ENCODE results near the gene HDAC5. TPM values are rescaled to one million over a fixed set of nuclear protein-coding genes. Genes with fewer than 3 reads are reported as not detected.

HDAC5 gene
- total and polyA plus RNA-seq, 2 donors from 2014 or later = 25.3 to 35.6 TPM

DNA sequence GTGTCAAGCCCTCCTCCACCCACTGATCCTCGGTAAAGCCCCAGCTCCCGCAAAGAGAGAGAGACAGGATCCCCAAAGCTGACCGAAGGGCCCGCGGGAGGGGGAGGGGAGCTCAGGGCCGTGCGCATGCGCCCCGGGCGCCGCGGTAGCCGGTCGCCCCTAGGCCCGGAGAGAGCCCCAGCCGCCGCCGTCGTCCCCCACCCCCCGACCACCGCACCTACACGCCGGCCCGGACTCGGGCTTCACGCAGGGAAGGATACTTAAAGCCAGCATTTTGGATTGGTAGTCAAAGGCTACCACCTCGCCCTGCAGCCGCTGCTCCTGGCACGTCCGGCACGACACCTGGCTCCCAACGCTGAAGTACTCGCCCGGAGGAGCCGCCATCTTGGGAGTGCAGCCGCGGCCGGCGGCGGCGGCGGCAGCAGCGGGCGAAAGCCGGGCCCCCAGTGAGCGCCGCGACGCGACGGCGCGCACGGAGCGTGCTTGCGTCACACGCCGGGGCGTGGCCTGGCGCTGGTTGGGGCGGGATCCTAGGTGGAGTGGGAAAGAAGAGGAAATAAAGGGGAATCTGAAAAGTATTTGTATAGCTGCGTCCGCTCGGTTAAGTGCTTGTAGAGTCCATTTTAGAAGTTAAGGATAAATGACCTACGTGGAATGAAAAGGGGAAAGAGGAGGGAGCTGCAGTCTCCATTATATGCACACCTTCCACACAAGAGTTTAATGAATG, 57.1 kb downstream of the HDAC5 start, which contains the start of gene LSM12:
Gene LSM12 (minus strand): TSS at position 468 of the 727 bp plus-strand sequence. CDS start 84 bp downstream, at position 384.
- H3K4me3 ChIP-seq (ENCODE audit: low read length in 3 of 3) = peak within 1 kb of the TSS; percentile 71 to 84 (median 76)
- intact Hi-C loops (cut with DNase I) = no loop called here
- H3K9ac ChIP-seq (ENCODE audit: low read length in 3 of 3) = peak within 1 kb of the TSS; percentile 74 to 80 (median 79)
- FAIRE-seq (no peak), DNase-seq (peak; percentile 94 to 97 (median 96))
- peaks cover 3 to 12% (median 4%) of the 10 kb centered on the region in 3 donors for H3K4me1 ChIP-seq (ENCODE audit: control insufficient read depth in 2 of 3, insufficient read depth in 2 of 3, low read depth in 1 of 3, low read length in 3 of 3)
- TF ChIP-seq, protein P1, sequence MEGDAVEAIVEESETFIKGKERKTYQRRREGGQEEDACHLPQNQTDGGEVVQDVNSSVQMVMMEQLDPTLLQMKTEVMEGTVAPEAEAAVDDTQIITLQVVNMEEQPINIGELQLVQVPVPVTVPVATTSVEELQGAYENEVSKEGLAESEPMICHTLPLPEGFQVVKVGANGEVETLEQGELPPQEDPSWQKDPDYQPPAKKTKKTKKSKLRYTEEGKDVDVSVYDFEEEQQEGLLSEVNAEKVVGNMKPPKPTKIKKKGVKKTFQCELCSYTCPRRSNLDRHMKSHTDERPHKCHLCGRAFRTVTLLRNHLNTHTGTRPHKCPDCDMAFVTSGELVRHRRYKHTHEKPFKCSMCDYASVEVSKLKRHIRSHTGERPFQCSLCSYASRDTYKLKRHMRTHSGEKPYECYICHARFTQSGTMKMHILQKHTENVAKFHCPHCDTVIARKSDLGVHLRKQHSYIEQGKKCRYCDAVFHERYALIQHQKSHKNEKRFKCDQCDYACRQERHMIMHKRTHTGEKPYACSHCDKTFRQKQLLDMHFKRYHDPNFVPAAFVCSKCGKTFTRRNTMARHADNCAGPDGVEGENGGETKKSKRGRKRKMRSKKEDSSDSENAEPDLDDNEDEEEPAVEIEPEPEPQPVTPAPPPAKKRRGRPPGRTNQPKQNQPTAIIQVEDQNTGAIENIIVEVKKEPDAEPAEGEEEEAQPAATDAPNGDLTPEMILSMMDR (IDR thresholded peaks at IDR 0.05; ENCODE audit: borderline replicate concordance, extremely low read depth, insufficient read depth) = no peak
- H3K27ac ChIP-seq (ENCODE audit: low read depth in 2 of 2, low read length in 2 of 2) = peak within 1 kb of the TSS; percentile 92 to 95
- no peaks in the 10 kb centered on the region for H3K9me3 ChIP-seq (ENCODE audit: control insufficient read depth in 2 of 3, insufficient read depth in 1 of 3, low read length in 3 of 3)
- peaks cover 2 to 14% (median 2%) of the 10 kb centered on the region in 3 donors for H3K36me3 ChIP-seq (ENCODE audit: control insufficient read depth in 2 of 3, insufficient read depth in 3 of 3, low read length in 3 of 3)
- no peaks in the 10 kb centered on the region for H3K27me3 ChIP-seq (ENCODE audit: control insufficient read depth, insufficient read depth, low read length)

DNA sequence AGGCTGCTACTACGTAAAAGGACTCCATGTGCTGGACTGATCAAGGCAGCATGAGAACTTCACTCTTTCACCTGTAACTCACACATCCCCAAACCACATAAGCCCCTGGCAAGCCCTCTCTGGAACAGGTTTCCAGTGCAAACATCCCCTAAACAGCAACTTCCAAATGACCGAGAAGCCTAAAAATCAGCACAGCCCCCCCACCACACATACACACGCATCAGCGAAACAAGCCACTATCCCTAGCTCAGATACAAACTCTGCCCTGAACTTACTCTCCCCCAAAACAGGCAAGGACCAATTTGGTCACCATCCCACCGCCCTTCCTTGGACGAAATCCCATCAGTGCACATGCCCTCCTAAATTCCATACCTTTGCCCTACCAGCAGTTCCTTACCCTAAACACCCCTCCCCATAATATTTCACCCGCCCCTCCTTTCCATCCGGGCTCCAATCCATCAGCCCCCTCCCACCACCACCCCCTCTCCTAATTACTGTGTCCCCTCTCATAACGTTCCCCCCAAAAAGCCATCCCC, 57.7 kb downstream of the HDAC5 start:
- no peak for DNase-seq
- Histone ChIP-seq H3K36me3 (ENCODE audit: control insufficient read depth in 2 of 3, insufficient read depth in 3 of 3, low read length in 3 of 3) (peaks cover 2 to 15% (median 2%) of the 10 kb centered on the region in 3 donors), H3K4me1 (ENCODE audit: control insufficient read depth in 2 of 3, insufficient read depth in 2 of 3, low read depth in 1 of 3, low read length in 3 of 3) (peaks cover 0 to 9% (median 4%) of the 10 kb centered on the region in 3 donors), H3K27me3 (ENCODE audit: control insufficient read depth, insufficient read depth, low read length) (no peaks in the 10 kb centered on the region), H3K9me3 (ENCODE audit: control insufficient read depth in 2 of 3, insufficient read depth in 1 of 3, low read length in 3 of 3) (no peaks in the 10 kb centered on the region), H3K9ac (ENCODE audit: low read length in 3 of 3) (peak overlapping the region; percentile 74 to 80 (median 79)), H3K27ac (ENCODE audit: low read depth in 2 of 2, low read length in 2 of 2) (peak overlapping the region; percentile 92 to 95), H3K4me3 (ENCODE audit: low read length in 3 of 3) (peak overlapping the region; percentile 71 to 84 (median 76))
- FAIRE-seq = no peak
- TF ChIP-seq, protein P1 (IDR thresholded peaks at IDR 0.05; ENCODE audit: borderline replicate concordance, extremely low read depth, insufficient read depth) = no peak
- intact Hi-C loops (cut with DNase I) = no loop called here

DNA sequence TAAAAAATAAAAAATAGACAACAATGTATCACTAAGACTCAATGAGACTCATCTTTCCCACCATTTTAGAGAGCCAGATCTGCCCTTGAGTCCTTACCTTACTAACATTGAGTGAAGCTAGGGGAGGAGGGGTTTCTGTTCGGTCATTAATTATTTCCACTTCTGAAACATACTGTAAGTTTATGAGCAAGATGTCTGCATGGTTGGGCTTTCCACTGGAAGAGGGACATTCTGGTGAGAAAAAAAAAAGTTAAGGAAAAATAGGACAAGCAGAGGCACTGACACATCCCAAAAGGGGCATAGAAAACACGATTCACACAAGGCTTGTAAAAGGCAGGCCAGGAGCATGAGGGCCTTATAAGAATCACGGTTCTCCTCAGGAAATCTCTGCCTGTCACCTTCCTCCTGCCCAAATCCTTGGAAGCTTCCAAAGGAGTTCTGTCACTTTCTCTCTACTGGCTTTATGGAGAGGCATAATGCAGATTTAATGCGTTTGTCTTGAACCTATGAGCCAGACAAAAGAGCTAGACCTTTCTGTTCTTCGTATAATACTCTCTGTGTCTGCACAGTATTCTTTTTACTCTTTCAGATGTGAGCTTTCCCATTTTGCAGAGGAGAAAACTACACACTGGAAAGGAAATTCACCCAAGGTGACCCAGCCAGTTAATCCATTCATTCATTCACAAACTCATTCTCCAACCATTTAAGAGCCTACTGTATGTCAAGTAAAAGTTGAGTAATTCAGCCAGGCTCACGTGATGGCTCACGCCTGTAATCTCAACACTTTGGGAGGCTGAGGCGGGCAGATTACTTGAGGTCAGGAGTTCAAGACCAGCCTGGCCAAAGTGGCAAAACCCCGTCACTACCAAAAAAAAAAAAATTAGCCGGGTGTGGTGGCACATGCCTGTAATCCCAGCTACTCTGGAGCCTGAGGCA, 59.5 kb downstream of the HDAC5 start:
- FAIRE-seq = no peak
- Histone ChIP-seq H3K4me1 (ENCODE audit: control insufficient read depth in 2 of 3, insufficient read depth in 2 of 3, low read depth in 1 of 3, low read length in 3 of 3) (peaks cover 0 to 5% (median 4%) of the 10 kb centered on the region in 3 donors), H3K4me3 (ENCODE audit: low read length in 3 of 3) (no peak overlapping the region), H3K36me3 (ENCODE audit: control insufficient read depth in 2 of 3, insufficient read depth in 3 of 3, low read length in 3 of 3) (peaks cover 2 to 16% (median 2%) of the 10 kb centered on the region in 3 donors), H3K9ac (ENCODE audit: low read length in 3 of 3) (no peak overlapping the region), H3K27me3 (ENCODE audit: control insufficient read depth, insufficient read depth, low read length) (no peaks in the 10 kb centered on the region), H3K9me3 (ENCODE audit: control insufficient read depth in 2 of 3, insufficient read depth in 1 of 3, low read length in 3 of 3) (no peaks in the 10 kb centered on the region), H3K27ac (ENCODE audit: low read depth in 2 of 2, low read length in 2 of 2) (no peak overlapping the region)
- DNase-seq = no peak
- intact Hi-C loops (cut with DNase I) = no loop called here
- TF ChIP-seq, protein P1 (IDR thresholded peaks at IDR 0.05; ENCODE audit: borderline replicate concordance, extremely low read depth, insufficient read depth) = no peak

All from kidney (tissue), 14 donors.